Esophagus muscularis mucosa (tissue), 4 donors: ENCODE results near the gene SLC35A3. TPM values are rescaled to one million over a fixed set of nuclear protein-coding genes. Genes with fewer than 3 reads are reported as not detected.

Source experiments
- DNase-seq: peaks from one replicate; pipeline ENCODE4 v3.0.0-alpha.2; 2017; ENCODE audit errors: extremely low spot score
- H3K27ac ChIP-seq, 4 donors: fragments of 200-600 bp; sonication (generic); replicated peaks in 1 of 4; 1 replicate in 3 of 4; 2 replicates in 1 of 4; pipeline ENCODE4 v1.5.1; 2016 to 2019; ENCODE audit warnings: mild to moderate bottlenecking in 1 of 4
- H3K27me3 ChIP-seq, 4 donors: fragments of 200-600 bp; sonication (generic); one replicate each; pipeline versions ENCODE4 v1.5.1 to v1.6.0; 2016 to 2019
- H3K36me3 ChIP-seq, 4 donors: fragments of 200-600 bp; sonication (generic); one replicate each; pipeline ENCODE4 v1.5.1; 2016 to 2019
- H3K4me1 ChIP-seq, 4 donors: fragments of 200-600 bp; sonication (generic); one replicate each; pipeline ENCODE4 v1.5.1; 2016 to 2019
- H3K4me3 ChIP-seq, 4 donors: fragments of 200-600 bp; sonication (generic); 1 replicate in 2 of 4; 2 replicates in 2 of 4; pipeline ENCODE4 v1.5.1; 2016 to 2019; ENCODE audit warnings: mild to moderate bottlenecking in 4 of 4, moderate library complexity in 1 of 4
- H3K9me3 ChIP-seq, 4 donors: fragments of 200-600 bp; sonication (generic); 1 replicate in 3 of 4; 2 replicates in 1 of 4; pipeline ENCODE4 v1.5.1; 2016 to 2019
- EP300 ChIP-seq: sonication (generic); formaldehyde crosslinking; IDR thresholded peaks from one replicate; pipeline ENCODE4 v1.6.1; 2017; ENCODE audit warnings: antibody characterized with exemption
- POLR2A ChIP-seq: fragments of 450-650 bp; IDR thresholded peaks from one replicate; pipeline ENCODE4 v1.6.1; 2017; ENCODE audit warnings: antibody characterized with exemption, moderate library complexity, mild to moderate bottlenecking, low read depth
- POLR2AphosphoS5 ChIP-seq, 2 donors: sonication (generic); formaldehyde crosslinking; IDR thresholded peaks; one replicate each; pipeline ENCODE4 v1.6.1; 2017; ENCODE audit warnings: antibody characterized with exemption in 2 of 2
- WGBS: methylation state at CpG from one replicate; pipeline ENCODE4 v1.1.5; 2018; 5-methylcytosine and 5-hydroxymethylcytosine counted together
- intact Hi-C: fragments of 100-400 bp; cut with DNase I; formaldehyde crosslinking; loops from one replicate; pipeline ENCODE4 v1.15.1; 2023
- small RNA-seq, 3 donors: library from RNA; depleted of rRNA; stranded (forward); fragments of <200 nt; gene quantifications; one replicate each; pipeline ENCODE3, GENCODE V24; 2016
- total RNA-seq, 4 donors: library from RNA; depleted of rRNA; stranded (reverse); fragments of >200 nt; gene quantifications; one replicate each; pipeline versions ENCODE4 v1.1.0 to v1.2.1, GENCODE V29; 2016
- TF ChIP-seq, protein P1 (sequence below), 3 experiments: fragments of 200-600 bp in 2 of 3; fragments of 450-650 bp in 1 of 3; sonication (generic) in 2 of 3; IDR thresholded peaks; one replicate each; pipeline ENCODE4 v1.5.1; 2017 to 2019; ENCODE audit warnings: antibody characterized with exemption in 3 of 3, mild to moderate bottlenecking in 2 of 3, moderate library complexity in 1 of 3

Gene SLC35A3
- total RNA-seq, 4 donors from 2014 or later, result 16.8 to 24.6 (median 22.9) TPM

DNA sequence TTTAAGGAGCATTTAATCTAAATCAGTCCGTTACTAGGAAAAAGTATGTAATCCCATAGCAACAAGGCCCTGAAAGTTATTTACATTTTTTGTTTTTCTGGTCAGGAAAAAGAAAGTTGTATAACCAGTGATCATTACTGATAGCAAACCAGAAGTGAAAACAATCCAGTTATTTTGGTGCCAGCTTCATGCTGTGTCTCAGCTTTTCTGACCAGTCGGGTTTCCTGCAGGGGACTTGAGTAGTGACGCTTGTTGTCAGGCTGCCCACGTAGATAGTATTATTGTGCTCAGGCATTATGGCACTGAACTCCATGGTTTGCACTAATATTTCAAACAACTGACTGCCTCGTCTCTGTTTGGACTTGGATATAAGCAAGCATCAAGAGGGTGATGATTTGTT, 107.7 kb downstream of the SLC35A3 start:
- DNase-seq, result no peak
- H3K9me3 ChIP-seq, result no peaks in the 10 kb centered on the region
- H3K4me1 ChIP-seq, result peaks cover 0 to 14% (median 0%) of the 10 kb centered on the region in 4 donors
- no peak overlapping the region for H3K4me3 ChIP-seq
- H3K27ac ChIP-seq, result no peak overlapping the region
- peaks cover 5 to 87% (median 65%) of the 10 kb centered on the region in 4 donors for H3K36me3 ChIP-seq
- no peaks in the 10 kb centered on the region for H3K27me3 ChIP-seq
- intact Hi-C loops, result no loop called here
- TF ChIP-seq EP300, result no peak
- TF ChIP-seq, protein P1, sequence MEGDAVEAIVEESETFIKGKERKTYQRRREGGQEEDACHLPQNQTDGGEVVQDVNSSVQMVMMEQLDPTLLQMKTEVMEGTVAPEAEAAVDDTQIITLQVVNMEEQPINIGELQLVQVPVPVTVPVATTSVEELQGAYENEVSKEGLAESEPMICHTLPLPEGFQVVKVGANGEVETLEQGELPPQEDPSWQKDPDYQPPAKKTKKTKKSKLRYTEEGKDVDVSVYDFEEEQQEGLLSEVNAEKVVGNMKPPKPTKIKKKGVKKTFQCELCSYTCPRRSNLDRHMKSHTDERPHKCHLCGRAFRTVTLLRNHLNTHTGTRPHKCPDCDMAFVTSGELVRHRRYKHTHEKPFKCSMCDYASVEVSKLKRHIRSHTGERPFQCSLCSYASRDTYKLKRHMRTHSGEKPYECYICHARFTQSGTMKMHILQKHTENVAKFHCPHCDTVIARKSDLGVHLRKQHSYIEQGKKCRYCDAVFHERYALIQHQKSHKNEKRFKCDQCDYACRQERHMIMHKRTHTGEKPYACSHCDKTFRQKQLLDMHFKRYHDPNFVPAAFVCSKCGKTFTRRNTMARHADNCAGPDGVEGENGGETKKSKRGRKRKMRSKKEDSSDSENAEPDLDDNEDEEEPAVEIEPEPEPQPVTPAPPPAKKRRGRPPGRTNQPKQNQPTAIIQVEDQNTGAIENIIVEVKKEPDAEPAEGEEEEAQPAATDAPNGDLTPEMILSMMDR (IDR thresholded peaks at IDR 0.05), result no peak
- no peak for TF ChIP-seq POLR2AphosphoS5 (IDR thresholded peaks at IDR 0.05)
- no peak for TF ChIP-seq POLR2A
- 61% methylated on average over 5 of the region's 5 CpGs for WGBS

- WGBS, result 79% methylated on average over 3 of the region's 3 CpGs
- TF ChIP-seq EP300 (no peak), POLR2AphosphoS5 (IDR thresholded peaks at IDR 0.05) (no peak), POLR2A (no peak)
- TF ChIP-seq, protein P1 (IDR thresholded peaks at IDR 0.05), result no peak
These were observed 110.5 kb downstream of the SLC35A3 start for GRCh38 chr1:100080331-100080730.

More at GRCh38 chr1:100080331-100080730, 110.5 kb downstream of the SLC35A3 start:
- H3K4me3 ChIP-seq, result no peak overlapping the region
- H3K4me1 ChIP-seq, result peaks cover 0 to 8% (median 0%) of the 10 kb centered on the region in 4 donors
- no peak for DNase-seq
- no peaks in the 10 kb centered on the region for H3K27me3 ChIP-seq
- no peaks in the 10 kb centered on the region for H3K9me3 ChIP-seq
- no peak overlapping the region for H3K27ac ChIP-seq
- peaks cover 0 to 76% (median 54%) of the 10 kb centered on the region in 4 donors for H3K36me3 ChIP-seq
- intact Hi-C loops, result no loop called here

Small RNA genes lying within 50 kb of the gene (small RNA-seq; reads per million reads assigned to genes)
- gene RNU6-1318P (0 reads per million in 3 donors), gene RNU6-750P (0 reads per million in 3 donors)

Other genes with a start within 250 kb of the SLC35A3 start
- gene FRRS1, start 203.4 kb upstream of the SLC35A3 start, total RNA-seq, result 1 to 10 TPM; 3.0 to 5.0 (median 3.2) TPM
- gene AGL, start 119.6 kb upstream of the SLC35A3 start, total RNA-seq, result 100 to 1,000 TPM in 3 of 4 donors, 10 to 100 TPM in 1; 99.2 to 153 (median 128) TPM
- gene SASS6, start 162.9 kb downstream of the SLC35A3 start, total RNA-seq, result 1 to 10 TPM; 1.2 to 3.0 (median 2.4) TPM
- 10 to 100 TPM in 2 of 4 donors, 1 to 10 TPM in 2; 6.2 to 25.7 (median 9.3) TPM for gene TRMT13, start 163.2 kb downstream of the SLC35A3 start, total RNA-seq
- under 1 TPM; 0.50 to 0.97 (median 0.85) TPM for gene LRRC39, start 208.3 kb downstream of the SLC35A3 start, total RNA-seq